Activated T-cell treated with anti-CD3 and anti-CD28 coated beads, Interleukin-2, amount 50 U/mL, for 72 hours (primary cell): ENCODE results near the gene LMNTD2. TPM values are rescaled to one million over a fixed set of nuclear protein-coding genes. Genes with fewer than 3 reads are reported as not detected.

Experiments used
- ATAC-seq, 2 donors: fragments of 150-1000 bp; cut with Tn5 transposase; replicated peaks in 1 of 2; 2 replicates each; pipeline ENCODE4 v1.10.0; 2021; ENCODE audit warnings: moderate library complexity in 2 of 2, mild to moderate bottlenecking in 1 of 2
- DNase-seq, 2 donors: peaks; one replicate each; pipeline ENCODE4 v3.0.0; 2021 to 2022; ENCODE audit warnings: mixed read lengths in 1 of 2
- H3K27ac Mint-ChIP-seq: one replicate; pipeline ENCODE4 v1.8.0; 2022; ENCODE audit warnings: mild to moderate bottlenecking, moderate library complexity, mixed read lengths
- H3K27me3 Mint-ChIP-seq: one replicate; pipeline ENCODE4 v1.8.0; 2022; ENCODE audit warnings: low read depth, mixed read lengths
- H3K36me3 Mint-ChIP-seq, 2 donors: one replicate each; pipeline ENCODE4 v1.8.0; 2022; ENCODE audit warnings: mixed read lengths in 2 of 2, mild to moderate bottlenecking in 1 of 2; ENCODE audit not compliant: insufficient read depth in 2 of 2
- H3K4me1 Mint-ChIP-seq: one replicate; pipeline ENCODE4 v1.8.0; 2022; ENCODE audit warnings: low read depth, mixed read lengths
- H3K4me3 Mint-ChIP-seq, 2 donors: one replicate each; pipeline ENCODE4 v1.8.0; 2022; ENCODE audit warnings: mild to moderate bottlenecking in 2 of 2, mixed read lengths in 2 of 2, moderate library complexity in 2 of 2
- H3K9me3 Mint-ChIP-seq, 2 donors: one replicate each; pipeline ENCODE4 v1.8.0; 2022; ENCODE audit warnings: mixed read lengths in 2 of 2
- total RNA-seq, 2 donors: library from RNA; stranded (reverse); gene quantifications; one replicate each; pipeline ENCODE4 v1.2.3, GENCODE V29; 2022

Gene LMNTD2, protein sequence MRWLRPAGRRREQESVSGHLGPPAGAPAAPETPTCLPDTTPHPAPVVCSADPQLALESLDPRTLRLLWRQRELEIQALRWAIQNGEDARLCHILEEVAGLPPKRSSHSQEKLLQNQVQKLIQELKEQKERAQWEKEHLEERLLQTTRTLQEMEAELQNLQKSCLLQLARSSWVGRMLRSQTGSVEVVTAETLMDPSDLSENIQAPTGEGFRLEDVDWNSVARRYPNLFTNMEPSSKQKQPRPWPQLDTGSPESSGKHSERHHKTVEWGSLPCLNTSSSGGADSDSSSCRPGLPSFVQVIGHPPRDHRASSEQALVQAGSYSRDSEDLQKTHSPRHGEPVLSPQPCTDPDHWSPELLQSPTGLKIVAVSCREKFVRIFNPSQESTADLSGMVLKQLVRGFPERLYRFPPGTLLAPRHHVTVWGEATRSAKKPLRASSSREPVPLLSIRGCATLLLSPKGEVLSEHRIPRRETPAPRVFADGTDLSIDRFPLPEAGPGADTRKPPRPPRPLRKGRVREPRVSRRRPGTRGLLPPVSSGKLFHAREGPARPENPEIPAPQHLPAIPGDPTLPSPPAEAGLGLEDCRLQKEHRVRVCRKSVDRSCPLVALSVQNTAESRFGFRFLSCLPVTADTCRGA
- 1 to 10 TPM; 3.1 to 5.5 TPM for total RNA-seq

DNA sequence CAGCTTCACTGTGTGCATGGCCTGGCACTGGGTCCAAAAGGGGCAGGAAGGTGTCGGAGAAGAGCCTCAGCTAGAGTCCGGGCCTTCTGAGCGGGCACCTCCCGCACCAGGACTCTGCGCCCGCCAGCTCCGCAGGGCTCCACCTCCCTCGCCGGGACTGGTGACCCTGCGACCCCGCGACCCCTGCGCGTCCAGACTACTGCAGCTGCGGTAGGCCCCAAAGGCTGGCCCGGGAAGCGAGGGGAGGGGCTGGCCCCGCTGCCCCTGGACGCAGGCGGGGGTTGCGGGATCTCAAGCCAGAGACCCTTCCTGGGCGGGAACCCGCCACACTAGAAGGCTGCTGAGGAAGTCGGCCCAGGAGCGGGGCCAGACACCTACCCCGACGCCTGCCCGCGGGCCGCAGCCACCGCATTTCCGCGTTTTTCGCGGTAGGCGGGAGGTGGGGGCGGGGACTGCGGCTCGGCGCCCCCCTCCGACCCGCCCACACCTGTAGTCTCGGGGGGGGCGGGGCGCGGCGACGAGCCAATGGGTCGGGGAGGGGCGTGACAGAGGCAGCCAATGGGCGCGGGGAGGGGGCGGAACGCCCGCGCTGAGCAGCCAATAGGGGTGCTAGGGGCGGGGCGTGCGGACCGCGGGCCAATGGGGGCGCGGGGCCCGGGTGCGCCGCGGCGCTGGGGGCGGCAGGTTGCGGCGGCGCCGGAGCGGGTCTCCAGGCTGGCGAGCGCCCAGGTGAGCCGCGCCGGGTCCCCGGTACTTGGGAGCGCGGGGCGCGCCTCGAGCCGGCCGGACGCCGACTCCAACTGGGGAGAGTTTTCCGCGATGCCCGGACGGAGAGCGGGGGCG, at the start of gene LMNTD2, which contains the start of gene RASSF7:
Gene LMNTD2, minus strand, starts transcription at position 434 of the 843 bp plus-strand sequence. Its CDS starts 22 bp downstream, at position 412.
Gene RASSF7, plus strand, starts transcription at position 666 of the 843 bp plus-strand sequence. CDS start 799 bp downstream, outside the sequence.
- peak within 1 kb of the TSS; percentile 90 to 96 for H3K4me3 Mint-ChIP-seq
- ATAC-seq: peak; percentile 92 to 95

DNA sequence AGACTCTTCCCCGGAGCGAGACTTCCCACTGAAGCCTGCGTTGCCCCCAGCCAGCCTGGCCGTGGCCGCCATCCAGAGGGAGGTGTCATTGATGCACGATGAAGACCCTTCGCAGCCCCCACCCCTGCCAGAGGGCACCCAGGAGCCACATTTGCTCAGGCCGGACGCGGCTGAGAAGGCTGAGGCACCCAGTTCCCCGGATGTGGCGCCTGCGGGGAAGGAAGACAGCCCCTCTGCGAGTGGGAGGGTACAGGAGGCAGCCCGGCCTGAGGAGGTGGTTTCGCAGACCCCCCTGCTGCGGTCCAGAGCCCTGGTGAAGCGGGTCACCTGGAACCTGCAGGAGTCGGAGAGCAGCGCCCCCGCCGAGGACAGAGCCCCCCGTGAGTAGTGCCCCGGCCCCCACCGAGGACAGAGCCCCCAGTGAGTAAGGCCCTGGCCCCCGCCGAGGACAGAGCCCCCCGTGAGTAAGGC, 48.8 kb upstream of the LMNTD2 start:
- H3K27me3 Mint-ChIP-seq: no peaks in the 10 kb centered on the region
- peaks cover 5 to 16% of the 10 kb centered on the region in 2 donors for H3K36me3 Mint-ChIP-seq
- DNase-seq (no peak), ATAC-seq (no peak)
- no peaks in the 10 kb centered on the region for H3K9me3 Mint-ChIP-seq
- peaks cover 9% of the 10 kb centered on the region for H3K4me1 Mint-ChIP-seq
- no peak overlapping the region for H3K27ac Mint-ChIP-seq
- no peak overlapping the region for H3K4me3 Mint-ChIP-seq

More for the DNA sequence above, at the start of gene LMNTD2, which contains the start of gene RASSF7:
- Mint-ChIP-seq H3K27ac (peak within 1 kb of the TSS; percentile 87), H3K27me3 (peaks cover 15% of the 10 kb centered on the region), H3K9me3 (no peaks in the 10 kb centered on the region), H3K4me1 (peaks cover 10% of the 10 kb centered on the region), H3K36me3 (no peaks in the 10 kb centered on the region)
- DNase-seq: peak; percentile 96 to 97

DNA sequence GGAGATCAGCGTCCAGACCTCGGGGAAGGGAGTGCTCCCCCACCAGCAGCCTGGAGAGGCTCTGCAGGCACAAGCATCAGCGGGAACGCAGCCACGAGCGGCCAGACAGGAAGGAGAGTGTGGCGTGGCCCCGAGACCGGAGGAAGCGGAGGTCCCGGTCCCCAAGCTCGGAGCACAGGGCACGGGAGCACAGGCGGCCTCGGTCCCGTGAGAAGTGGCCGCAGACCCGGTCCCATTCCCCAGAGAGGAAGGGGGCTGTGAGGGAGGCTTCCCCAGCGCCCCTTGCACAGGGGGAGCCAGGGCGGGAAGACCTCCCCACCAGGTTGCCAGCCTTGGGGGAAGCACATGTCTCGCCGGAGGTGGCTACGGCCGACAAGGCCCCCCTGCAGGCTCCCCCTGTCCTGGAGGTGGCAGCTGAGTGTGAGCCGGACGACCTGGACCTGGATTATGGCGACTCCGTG, 48.3 kb upstream of the LMNTD2 start:
- H3K27me3 Mint-ChIP-seq: no peaks in the 10 kb centered on the region
- H3K27ac Mint-ChIP-seq: no peak overlapping the region
- peaks cover 5 to 16% of the 10 kb centered on the region in 2 donors for H3K36me3 Mint-ChIP-seq
- peaks cover 4% of the 10 kb centered on the region for H3K4me1 Mint-ChIP-seq
- no peak overlapping the region for H3K4me3 Mint-ChIP-seq
- no peak for DNase-seq
- no peak for ATAC-seq
- no peaks in the 10 kb centered on the region for H3K9me3 Mint-ChIP-seq

DNA sequence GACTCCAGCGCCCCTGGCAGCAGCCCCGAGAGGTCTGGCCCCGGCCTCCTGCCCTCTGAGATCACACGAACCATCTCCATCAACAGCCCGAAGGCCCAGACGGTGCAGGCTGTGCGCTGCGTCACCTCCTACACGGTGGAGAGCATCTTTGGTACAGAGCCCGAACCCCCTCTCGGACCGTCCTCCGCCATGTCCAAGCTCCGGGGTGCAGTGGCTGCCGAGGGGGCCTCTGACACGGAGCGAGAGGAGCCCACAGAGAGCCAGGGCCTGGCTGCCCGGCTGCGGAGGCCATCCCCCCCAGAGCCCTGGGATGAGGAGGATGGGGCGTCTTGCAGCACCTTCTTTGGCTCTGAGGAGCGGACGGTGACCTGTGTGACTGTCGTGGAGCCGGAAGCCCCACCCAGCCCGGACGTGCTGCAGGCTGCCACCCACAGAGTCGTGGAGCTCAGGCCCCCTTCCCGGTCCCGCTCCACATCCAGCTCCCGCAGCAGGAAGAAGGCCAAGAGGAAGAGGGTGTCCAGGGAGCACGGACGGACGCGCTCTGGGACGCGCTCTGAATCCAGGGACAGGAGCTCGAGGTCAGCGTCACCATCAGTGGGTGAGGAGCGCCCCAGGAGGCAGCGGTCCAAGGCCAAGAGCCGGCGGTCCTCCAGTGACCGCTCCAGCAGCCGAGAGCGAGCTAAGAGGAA, 47.6 kb upstream of the LMNTD2 start:
- H3K36me3 Mint-ChIP-seq: peaks cover 5 to 14% of the 10 kb centered on the region in 2 donors
- H3K27ac Mint-ChIP-seq: peak overlapping the region; percentile 82
- no peak for ATAC-seq
- no peaks in the 10 kb centered on the region for H3K9me3 Mint-ChIP-seq
- no peaks in the 10 kb centered on the region for H3K27me3 Mint-ChIP-seq
- no peak for DNase-seq
- H3K4me1 Mint-ChIP-seq: peaks cover 4% of the 10 kb centered on the region
- H3K4me3 Mint-ChIP-seq: no peak overlapping the region

DNA sequence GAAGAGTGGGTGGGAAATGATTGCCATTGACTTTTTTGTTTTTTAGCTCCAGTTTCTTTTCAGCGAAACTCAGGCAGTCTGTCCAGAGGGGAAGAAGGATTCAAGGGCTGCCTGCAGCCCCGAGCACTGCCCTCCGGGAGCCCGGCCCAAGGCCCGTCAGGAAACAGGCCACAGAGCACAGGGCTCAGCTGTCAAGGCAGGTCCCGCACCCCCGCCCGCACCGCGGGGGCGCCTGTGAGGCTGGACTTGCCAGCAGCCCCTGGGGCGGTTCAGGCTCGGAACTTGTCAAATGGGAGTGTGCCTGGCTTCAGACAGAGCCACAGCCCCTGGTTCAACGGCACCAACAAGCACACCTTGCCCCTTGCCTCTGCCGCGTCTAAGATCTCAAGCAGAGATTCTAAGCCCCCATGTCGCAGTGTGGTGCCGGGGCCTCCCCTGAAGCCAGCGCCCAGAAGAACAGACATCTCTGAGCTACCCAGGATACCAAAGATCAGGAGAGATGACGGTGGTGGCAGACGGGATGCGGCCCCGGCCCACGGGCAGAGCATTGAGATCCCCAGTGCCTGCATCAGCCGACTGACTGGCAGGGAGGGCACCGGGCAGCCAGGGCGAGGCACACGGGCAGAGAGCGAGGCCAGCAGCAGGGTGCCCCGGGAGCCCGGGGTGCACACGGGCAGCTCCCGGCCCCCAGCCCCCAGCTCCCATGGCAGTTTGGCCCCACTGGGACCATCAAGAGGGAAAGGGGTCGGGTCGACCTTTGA, 46.7 kb upstream of the LMNTD2 start:
- Mint-ChIP-seq H3K4me3 (no peak overlapping the region), H3K27ac (no peak overlapping the region), H3K4me1 (peaks cover 2% of the 10 kb centered on the region), H3K36me3 (peaks cover 5 to 11% of the 10 kb centered on the region in 2 donors), H3K9me3 (no peaks in the 10 kb centered on the region), H3K27me3 (no peaks in the 10 kb centered on the region)
- ATAC-seq (no peak), DNase-seq (no peak)

DNA sequence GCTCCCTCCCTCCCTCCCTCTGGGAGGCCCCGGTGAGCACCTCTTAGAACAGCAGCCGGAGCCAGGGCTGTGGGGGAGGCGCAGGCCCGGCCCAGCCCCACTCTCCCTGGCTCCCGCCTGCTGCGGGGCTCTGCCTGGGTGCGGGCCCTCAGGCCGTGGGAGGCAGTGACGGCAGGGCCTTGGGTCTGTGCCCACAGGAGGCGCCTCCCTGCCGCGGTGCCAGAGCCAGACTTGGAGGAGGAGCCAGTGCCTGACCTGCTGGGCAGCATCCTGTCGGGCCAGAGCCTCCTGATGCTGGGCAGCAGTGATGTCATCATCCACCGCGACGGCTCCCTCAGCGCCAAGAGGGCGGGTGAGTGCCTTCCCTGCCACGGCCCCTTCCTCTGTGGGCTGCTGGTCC, 45.7 kb upstream of the LMNTD2 start:
- Mint-ChIP-seq H3K4me1 (no peaks in the 10 kb centered on the region), H3K27ac (no peak overlapping the region), H3K27me3 (no peaks in the 10 kb centered on the region), H3K36me3 (peaks cover 7 to 16% of the 10 kb centered on the region in 2 donors), H3K4me3 (no peak overlapping the region), H3K9me3 (no peaks in the 10 kb centered on the region)
- ATAC-seq (no peak), DNase-seq (no peak)

DNA sequence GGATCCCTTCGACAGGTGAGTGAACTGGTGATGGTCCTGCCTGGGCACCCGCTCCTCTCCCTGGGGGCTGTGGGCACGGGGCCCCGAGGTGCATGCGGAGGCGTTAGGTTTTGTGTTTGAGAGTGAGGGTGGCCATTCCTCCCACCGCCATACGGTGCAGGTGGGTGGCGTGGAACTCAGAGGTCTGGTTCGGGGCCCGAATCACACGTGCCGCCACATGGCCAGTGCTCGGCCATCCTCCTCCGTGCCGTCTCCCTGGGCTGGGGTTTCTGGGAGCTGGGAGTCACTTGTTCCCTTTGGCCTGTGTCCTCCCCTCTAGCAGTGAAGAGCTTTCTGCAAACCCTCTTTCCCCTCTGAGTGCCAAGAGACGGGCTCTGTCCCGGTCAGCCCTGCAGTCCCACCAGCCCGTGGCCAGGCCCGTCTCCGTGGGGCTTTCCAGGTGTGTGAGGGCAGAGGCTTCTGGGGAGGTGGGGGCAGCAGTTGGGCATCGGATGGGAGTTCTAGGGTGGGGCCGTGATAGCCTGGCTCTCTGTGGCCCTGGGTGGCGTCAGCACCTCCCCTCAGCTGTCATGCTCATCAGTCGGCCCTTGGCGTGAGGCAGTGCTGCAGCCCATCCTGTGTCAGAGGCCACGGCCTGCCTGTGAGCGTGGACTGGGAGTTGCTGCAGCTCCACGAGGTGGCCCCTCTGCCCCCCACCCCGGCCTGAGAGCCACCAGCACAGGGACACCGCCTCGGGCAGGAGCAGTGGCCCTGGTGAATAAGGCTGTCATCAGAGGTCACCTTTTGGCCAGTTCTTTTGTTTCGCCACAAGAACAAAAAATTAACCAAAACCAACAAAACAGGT, 45.0 kb upstream of the LMNTD2 start:
- peaks cover 5 to 16% of the 10 kb centered on the region in 2 donors for H3K36me3 Mint-ChIP-seq
- no peak overlapping the region for H3K4me3 Mint-ChIP-seq
- H3K4me1 Mint-ChIP-seq: no peaks in the 10 kb centered on the region
- H3K9me3 Mint-ChIP-seq: no peaks in the 10 kb centered on the region
- no peak overlapping the region for H3K27ac Mint-ChIP-seq
- no peak for ATAC-seq
- H3K27me3 Mint-ChIP-seq: no peaks in the 10 kb centered on the region
- DNase-seq: no peak

DNA sequence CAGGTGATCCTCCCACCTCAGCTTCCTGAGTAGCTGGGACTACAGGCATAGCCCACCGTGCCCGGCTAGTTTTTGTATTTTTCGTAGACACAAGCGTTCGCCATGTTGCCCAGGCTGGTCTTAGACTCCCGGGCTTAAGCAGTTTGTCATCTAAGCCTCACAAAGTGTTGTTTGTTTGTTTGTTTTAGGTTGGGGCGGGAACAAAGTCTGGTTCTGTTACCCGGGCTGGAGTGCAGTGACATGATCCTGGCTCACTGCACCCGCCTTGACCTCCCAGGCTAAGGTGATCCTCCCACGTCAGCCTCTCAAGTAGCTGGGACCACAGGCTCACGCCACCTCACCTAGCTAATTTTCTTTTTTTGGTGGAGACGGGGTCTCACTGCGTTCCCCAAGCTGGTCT, 42.6 kb upstream of the LMNTD2 start:
- no peak for DNase-seq
- no peak for ATAC-seq
- no peak overlapping the region for H3K27ac Mint-ChIP-seq
- H3K27me3 Mint-ChIP-seq: no peaks in the 10 kb centered on the region
- no peak overlapping the region for H3K4me3 Mint-ChIP-seq
- no peaks in the 10 kb centered on the region for H3K4me1 Mint-ChIP-seq
- no peaks in the 10 kb centered on the region for H3K9me3 Mint-ChIP-seq
- peaks cover 7 to 19% of the 10 kb centered on the region in 2 donors for H3K36me3 Mint-ChIP-seq

DNA sequence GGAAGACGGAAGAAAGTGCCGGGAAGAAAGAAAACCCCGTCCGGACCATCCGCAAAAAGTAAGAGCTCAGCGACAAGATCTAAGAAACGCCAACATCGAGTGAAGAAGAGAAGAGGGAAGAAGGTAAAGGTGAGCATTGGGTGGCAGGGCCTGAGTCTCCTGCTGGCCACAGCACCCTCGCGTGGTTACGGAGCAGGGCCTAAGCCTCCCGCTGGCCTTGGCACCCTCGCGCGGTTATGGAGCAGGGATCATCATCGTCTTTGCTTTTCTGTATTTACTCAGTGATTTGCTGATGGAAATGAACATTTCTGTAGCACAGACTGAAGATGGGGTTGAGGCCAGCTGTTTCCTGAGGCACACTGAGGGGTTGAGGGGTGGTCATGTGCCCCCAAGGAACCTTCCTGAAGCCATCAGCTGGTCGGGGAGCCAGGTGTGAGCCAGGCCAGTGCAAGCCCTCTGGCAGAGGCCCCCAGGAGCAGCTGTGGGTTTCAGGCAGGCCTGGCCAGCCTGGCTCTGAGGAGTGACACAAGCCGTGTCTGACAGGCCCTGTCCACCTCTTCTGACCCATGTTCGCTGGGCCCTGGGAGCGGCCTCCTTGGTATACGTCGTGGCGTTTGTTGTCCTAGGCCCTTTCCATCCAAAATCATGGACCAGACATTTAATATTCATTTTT, 41.2 kb upstream of the LMNTD2 start:
- H3K36me3 Mint-ChIP-seq: peaks cover 4 to 20% of the 10 kb centered on the region in 2 donors
- no peak overlapping the region for H3K27ac Mint-ChIP-seq
- peaks cover 6% of the 10 kb centered on the region for H3K4me1 Mint-ChIP-seq

DNA sequence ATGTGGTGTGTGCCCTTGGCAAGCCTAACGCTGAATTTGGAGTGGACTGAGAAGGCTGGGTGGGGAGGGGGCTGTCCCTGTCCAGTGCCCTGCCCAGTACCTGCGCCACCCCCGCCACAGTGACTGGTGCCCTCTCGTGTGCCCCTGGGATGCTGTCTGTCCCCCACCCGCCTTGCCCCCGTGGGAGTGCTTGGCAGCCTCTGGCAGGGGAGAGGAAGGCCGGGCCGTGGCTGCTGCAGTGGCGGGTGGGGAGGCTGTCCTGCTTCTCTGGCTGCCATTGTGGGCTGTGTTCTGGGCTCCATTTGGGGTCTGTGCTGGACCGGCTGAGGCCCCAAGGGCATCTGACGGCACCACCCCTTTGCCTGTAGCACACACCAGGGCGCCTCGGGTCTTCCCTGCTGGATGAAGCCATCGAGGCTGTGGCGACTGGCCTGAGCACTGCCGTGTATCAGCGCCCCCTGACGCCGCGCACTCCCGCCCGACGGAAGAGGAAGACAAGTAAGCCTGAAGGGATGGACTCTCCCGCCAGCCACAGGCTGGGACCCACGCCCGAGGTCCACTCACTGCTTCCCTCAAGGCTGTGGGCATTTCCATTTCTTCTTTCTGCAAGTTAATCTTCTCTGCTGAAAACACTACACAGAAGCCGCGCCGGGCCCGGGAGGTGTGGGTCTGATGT, 37.6 kb upstream of the LMNTD2 start:
- ATAC-seq (no peak), DNase-seq (no peak)
- Mint-ChIP-seq H3K4me1 (peaks cover 6% of the 10 kb centered on the region), H3K27me3 (no peaks in the 10 kb centered on the region), H3K4me3 (no peak overlapping the region), H3K27ac (no peak overlapping the region), H3K36me3 (peaks cover 5 to 28% of the 10 kb centered on the region in 2 donors), H3K9me3 (no peaks in the 10 kb centered on the region)

More for the DNA sequence above, 41.2 kb upstream of the LMNTD2 start:
- Mint-ChIP-seq H3K27me3 (no peaks in the 10 kb centered on the region), H3K4me3 (no peak overlapping the region), H3K9me3 (no peaks in the 10 kb centered on the region)
- ATAC-seq (no peak), DNase-seq (no peak)
